NCI-H1105 treated with DMSO at 0.1 percent for 48 hours (cell line): ENCODE results near the gene AK4.
"Not testable (repeated sequence)": the region's sequence is repeated elsewhere in the genome, so short reads cannot be mapped to it uniquely, and the experiment has no call there.

Experiments used
- DNase-seq: peaks from one replicate; lab custom pipeline; 2025; lab: John Stamatoyannopoulos, UW

Gene AK4

GRCh38 chr1:65150583-65151263, 2.7 kb downstream of the AK4 start:
- DNase-seq = no peak

DNA sequence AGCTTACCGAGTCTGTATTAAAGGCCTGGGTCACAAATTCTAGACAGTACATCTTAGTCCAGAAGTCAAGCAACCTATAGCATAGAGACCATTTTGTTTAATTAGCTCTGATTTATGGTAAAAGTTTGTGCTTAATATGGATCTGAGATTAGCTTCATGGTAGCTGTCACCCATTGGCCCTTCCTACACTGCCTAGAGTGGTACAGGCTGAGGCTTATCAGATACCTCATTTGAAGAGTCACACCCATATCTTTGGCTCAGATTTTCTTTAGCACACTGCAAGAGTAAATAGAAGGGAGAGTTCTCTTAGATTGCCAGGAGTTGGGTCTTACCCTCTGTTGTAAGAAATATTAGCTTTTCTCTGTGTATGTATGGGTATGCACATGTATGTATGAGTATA, 3.6 kb downstream of the AK4 start:
- DNase-seq = no peak

- no peak for DNase-seq
These were observed 5.6 kb downstream of the AK4 start for GRCh38 chr1:65153635-65154034.

DNA sequence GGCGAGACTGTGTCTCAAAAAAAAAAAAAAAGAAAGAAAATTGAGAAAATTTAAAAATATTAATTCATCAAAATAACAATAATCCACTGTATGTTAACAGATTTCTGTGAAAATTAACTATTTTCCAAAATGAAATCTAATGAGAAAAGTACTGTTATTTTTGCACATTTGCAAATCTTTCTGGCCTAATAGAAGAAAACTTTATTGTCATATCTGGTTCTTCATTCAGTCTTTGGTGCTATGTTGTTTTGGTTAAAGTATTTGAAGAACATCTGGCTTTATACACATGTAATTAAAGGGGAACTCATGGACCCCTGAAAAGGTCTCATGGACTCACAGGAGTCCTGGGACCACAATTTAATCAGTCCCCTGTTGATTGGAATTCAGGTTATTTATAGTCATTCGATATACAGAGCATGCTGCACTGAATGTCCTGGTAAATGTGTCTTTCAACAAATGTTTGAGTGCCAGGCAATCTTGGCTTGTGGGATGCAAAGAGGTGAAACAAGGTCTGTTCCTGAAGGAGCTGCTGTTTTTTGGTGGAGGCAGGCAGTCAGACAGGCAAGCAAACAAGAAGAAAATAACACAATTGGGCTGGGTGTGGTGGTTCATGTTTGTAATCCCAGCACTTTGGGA, 9.0 kb downstream of the AK4 start:
- no peak for DNase-seq

- no peak for DNase-seq
These were observed 9.5 kb downstream of the AK4 start for GRCh38 chr1:65157546-65157941.

- not testable (repeated sequence) for DNase-seq
These were observed 11.3 kb downstream of the AK4 start for GRCh38 chr1:65159291-65159688.

GRCh38 chr1:65159801-65160523, 12.0 kb downstream of the AK4 start:
- no peak for DNase-seq

- DNase-seq = no peak
These were observed 15.3 kb downstream of the AK4 start for GRCh38 chr1:65163201-65163805.

GRCh38 chr1:65164101-65164500, 16.1 kb downstream of the AK4 start:
- not testable (repeated sequence) for DNase-seq

DNA sequence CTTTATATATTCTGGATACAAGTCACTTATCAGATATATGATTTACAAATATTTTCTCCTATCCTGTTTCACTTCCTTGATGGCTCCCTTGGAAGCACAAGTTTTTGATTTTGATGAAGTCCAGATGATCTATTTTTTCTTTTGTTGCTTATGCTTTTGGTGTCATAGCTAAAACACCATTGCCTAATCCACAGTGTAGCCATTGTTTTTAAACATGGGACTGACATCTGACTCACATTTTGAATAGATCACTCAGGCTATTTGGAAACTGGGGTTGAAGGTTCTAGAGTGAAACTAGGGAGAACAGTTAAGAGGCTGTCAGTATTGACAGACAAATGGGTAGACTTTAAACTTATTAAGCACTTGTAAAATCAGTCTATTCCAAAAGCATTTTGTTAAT, 16.6 kb downstream of the AK4 start:
- no peak for DNase-seq

DNA sequence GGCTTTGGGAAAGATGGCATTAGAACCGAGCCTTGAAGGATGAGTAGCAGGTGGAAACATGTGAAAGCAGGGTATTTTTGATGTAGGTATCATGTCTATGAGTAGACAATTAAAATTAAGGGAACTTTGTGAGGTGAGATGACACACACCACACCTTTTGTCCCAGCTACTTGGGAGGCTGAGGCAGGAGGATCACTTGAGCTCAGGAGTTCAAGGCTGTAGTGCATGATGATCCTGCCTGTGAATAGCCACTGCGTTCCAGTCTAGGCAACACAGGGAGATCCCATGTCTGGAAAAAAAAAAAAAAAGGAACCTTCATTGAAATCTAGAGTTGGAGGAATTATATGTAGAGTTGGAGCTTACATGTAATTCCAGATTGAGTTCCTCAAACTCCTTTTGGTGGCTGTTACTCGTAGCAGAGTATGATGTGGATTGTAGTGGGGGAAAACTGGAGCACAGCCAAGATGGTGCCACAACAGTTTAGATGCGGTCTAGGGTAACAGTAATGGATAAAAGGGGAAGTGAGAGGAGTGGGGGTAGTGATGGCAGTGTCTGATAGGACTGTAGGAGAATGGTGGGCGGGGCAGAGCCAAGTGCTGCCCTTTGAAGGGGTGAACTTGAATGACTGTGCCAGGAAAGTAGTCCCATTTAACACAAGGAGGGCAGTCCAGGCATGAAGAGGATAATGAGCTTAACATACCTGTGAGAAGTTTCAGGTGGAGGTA, 17.4 kb downstream of the AK4 start:
- DNase-seq = peak; percentile 21

- no peak for DNase-seq
These were observed 18.7 kb downstream of the AK4 start for GRCh38 chr1:65166572-65167305.

DNA sequence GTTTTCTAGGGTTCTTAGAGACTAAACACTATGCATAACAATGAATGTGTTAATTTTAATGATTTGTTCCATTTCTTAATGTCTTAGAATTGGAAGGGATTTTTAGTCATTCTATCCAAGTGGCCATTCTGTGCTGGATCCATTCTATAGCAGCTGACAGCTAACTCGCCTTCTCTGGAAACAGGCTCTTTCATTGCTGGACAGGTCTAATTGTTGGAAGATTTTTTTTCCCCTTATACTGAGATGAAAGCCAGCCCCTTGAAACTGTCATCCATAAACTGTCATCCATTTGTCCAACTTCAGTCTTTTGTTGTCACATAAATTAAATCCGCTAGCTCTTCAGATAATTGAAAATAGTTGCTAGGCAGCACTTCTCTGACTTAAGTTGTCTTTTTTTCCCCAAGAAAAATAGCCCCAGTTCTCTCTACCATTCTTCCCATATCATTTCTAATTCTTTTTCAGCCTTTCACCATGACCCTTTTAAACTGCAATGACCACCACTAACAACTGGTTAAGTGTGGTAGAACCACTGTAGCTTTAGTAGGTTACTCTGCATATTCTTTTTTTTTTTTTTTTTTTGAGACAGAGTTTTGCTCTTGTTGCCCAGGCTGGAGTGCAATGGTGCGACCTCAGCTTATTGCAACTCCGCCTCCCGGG, 19.7 kb downstream of the AK4 start:
- peak; percentile 26 for DNase-seq

- DNase-seq = no peak
These were observed 20.9 kb downstream of the AK4 start for GRCh38 chr1:65168867-65169266.

DNA sequence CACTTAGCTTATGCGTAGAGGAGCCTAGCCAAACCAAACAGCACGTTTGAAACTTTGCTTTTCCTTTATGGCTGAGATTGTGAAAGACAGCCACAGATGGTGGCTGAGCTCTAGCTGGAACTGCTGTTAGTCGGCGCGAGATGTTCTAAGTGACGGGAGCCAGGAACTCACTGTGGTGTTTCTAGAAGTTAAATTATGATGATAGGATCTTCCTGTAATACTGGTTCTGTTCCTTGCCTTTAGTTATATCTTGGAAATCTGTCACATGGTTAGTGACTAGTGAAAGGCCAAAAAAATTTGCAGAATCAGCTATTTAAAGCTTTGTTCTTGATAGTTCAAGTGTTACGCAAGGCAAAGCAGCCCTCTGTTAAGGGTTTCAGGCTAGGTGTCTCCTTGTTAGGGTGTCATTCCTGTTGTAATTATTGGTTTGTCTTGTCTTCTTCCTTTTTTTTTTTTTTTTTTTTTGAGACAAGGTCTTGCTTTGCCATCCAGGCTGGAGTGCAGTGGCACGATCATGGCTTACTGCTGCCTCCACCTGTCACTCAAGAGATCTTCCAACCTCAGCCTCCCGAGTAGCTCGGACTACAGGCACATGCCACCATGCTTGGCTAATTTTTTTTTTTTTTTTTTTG, 22.6 kb downstream of the AK4 start:
- no peak for DNase-seq

- no peak for DNase-seq
These were observed 25.1 kb downstream of the AK4 start for GRCh38 chr1:65172936-65173690.

DNA sequence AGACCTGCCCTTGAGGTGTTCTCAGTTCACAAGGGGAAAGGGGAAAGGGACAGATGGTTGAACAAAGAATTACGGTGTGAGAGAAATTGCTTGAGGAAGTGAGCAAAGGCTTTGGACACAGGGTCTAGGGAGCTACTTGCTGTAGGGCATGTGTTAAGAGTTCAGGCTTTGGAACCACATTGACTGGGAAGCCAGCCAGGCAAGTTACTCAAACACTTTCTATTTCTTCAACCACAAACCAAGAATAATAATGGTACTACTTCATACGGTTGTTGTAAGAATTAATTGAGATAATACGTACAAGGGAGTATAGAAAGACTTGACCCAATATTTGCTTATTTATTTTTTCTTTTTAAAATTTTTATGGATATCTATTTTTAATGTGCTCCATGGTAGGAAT, 26.6 kb downstream of the AK4 start:
- DNase-seq = no peak

DNA sequence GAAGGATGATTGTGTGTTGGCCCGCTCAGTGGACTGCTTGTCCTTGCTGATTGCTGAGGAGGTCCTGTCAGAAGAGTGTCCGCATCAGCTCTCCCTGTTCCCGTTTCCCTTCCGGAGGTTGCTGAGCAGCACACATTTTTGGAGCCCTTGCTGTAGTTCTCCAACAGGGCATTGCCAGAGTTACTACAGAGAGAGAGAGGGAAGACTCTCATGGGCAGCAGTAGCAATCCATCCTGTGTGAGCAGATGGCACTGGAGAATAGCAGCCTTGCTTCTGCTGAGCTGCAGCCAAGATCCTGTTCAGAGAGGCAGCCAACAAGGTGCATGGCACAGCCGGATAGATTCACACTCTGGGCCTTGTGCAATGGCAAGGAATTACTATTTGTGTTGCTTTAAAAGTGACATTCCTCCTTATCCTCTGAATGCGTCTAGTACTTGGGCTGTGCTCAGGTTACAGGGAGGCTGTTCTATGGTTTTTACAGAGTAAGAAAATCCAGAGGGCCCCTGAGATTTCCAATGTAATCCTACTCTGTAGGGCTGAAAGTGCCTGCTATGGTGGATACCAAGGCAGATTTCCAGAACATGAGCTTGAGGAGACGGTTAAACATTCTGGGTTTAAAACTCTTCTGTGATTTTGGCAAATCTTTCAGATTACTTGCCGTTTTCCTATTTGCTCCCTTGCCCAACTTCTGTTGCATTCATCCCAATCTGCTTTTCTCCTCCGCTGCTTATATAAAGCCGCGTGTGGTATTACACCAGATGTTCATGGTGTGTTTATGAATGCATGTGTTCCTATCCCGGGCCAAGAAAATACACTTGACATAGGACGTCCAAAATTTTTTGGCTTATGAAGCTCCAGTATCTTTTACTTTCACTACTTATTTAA, 27.4 kb downstream of the AK4 start:
- DNase-seq = no peak

- no peak for DNase-seq
These were observed 28.1 kb downstream of the AK4 start for GRCh38 chr1:65176056-65176450.
